Skeletal muscle tissue (tissue), 4 donors: ENCODE results near the gene IGF1R. TPM values are rescaled to one million over a fixed set of nuclear protein-coding genes. Genes with fewer than 3 reads are reported as not detected.

Experiments
- H3K27ac ChIP-seq: one replicate; pipeline ENCODE4 v1.7.0; 2013; ENCODE audit warnings: mild to moderate bottlenecking, low read depth, low read length, inconsistent platforms
- H3K27me3 ChIP-seq, 3 donors: one replicate each; pipeline ENCODE4 v1.7.0; 2013; ENCODE audit warnings: low read length in 3 of 3; ENCODE audit not compliant: control insufficient read depth in 3 of 3, insufficient read depth in 3 of 3
- H3K36me3 ChIP-seq, 3 donors: one replicate each; pipeline ENCODE4 v1.7.0; 2013; ENCODE audit warnings: low read length in 3 of 3; ENCODE audit not compliant: control insufficient read depth in 3 of 3, insufficient read depth in 3 of 3
- H3K4me1 ChIP-seq, 3 donors: one replicate each; pipeline ENCODE4 v1.7.0; 2013; ENCODE audit warnings: low read length in 3 of 3, mild to moderate bottlenecking in 3 of 3; ENCODE audit not compliant: control insufficient read depth in 3 of 3, insufficient read depth in 3 of 3
- H3K4me3 ChIP-seq, 3 donors: one replicate each; pipeline ENCODE4 v1.7.0; 2013; ENCODE audit warnings: low read length in 3 of 3
- H3K9ac ChIP-seq, 3 donors: one replicate each; pipeline ENCODE4 v1.7.0; 2013; ENCODE audit warnings: low read length in 3 of 3, mild to moderate bottlenecking in 3 of 3, moderate library complexity in 2 of 3, low read depth in 1 of 3
- H3K9me3 ChIP-seq, 3 donors: one replicate each; pipeline ENCODE4 v1.7.0; 2013; ENCODE audit warnings: low read length in 3 of 3; ENCODE audit not compliant: control insufficient read depth in 3 of 3
- total RNA-seq: library from RNA; depleted of rRNA; stranded (reverse); fragments of >200 nt; gene quantifications from one replicate; pipeline ENCODE4 v1.2.3, GENCODE V29; 2014
- donor health status: Osteomylitis.

The IGF1R gene
- total RNA-seq, 1 donor from 2014 or later, result 25.6 TPM

- H3K9me3 ChIP-seq, result no peaks in the 10 kb centered on the region
- H3K4me3 ChIP-seq, result no peak overlapping the region
- H3K27ac ChIP-seq, result no peak overlapping the region
- no peak overlapping the region for H3K9ac ChIP-seq
- peaks cover 0 to 9% (median 0%) of the 10 kb centered on the region in 3 donors for H3K4me1 ChIP-seq
- no peaks in the 10 kb centered on the region for H3K27me3 ChIP-seq
- peaks cover 4 to 7% (median 7%) of the 10 kb centered on the region in 3 donors for H3K36me3 ChIP-seq
Measured at GRCh38 chr15:98905963-98906711, 257.8 kb downstream of the IGF1R start.

DNA sequence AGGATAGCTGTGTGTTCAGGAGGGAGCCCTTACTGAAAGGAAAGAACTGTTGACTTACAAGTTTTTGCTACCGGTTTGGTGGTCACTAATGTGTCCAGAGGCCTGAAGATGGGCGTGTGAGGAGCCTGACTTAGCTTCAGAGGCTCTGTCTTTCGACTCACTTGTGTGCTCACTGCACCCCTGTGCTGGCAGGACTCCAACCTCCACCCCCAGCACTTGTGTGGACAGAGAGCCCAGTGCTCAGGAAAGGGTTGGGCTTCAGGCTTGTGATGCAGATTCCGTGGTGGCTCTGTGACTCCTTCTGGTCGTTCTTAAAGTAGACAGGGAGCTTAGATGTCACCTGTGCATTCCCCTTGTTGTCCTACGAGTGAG is 258.4 kb downstream of the IGF1R start:
- Histone ChIP-seq H3K9ac (peak overlapping the region in 1 of 3 donors; percentile 11), H3K36me3 (peaks cover 7 to 12% (median 8%) of the 10 kb centered on the region in 3 donors), H3K4me3 (no peak overlapping the region), H3K4me1 (peaks cover 0 to 9% (median 0%) of the 10 kb centered on the region in 3 donors), H3K27me3 (no peaks in the 10 kb centered on the region), H3K27ac (no peak overlapping the region), H3K9me3 (no peaks in the 10 kb centered on the region)

- Histone ChIP-seq H3K4me1 (peaks cover 0 to 9% (median 0%) of the 10 kb centered on the region in 3 donors), H3K4me3 (no peak overlapping the region), H3K9ac (no peak overlapping the region), H3K27ac (no peak overlapping the region), H3K36me3 (peaks cover 10 to 20% (median 14%) of the 10 kb centered on the region in 3 donors), H3K9me3 (no peaks in the 10 kb centered on the region), H3K27me3 (no peaks in the 10 kb centered on the region)
Measured at GRCh38 chr15:98907927-98908471, 259.7 kb downstream of the IGF1R start.

GRCh38 chr15:98909968-98910885 is 261.9 kb downstream of the IGF1R start:
- H3K27me3 ChIP-seq, result no peaks in the 10 kb centered on the region
- peaks cover 0 to 9% (median 2%) of the 10 kb centered on the region in 3 donors for H3K4me1 ChIP-seq
- no peak overlapping the region for H3K9ac ChIP-seq
- no peaks in the 10 kb centered on the region for H3K9me3 ChIP-seq
- H3K27ac ChIP-seq, result no peak overlapping the region
- H3K4me3 ChIP-seq, result no peak overlapping the region
- H3K36me3 ChIP-seq, result peaks cover 18 to 32% (median 19%) of the 10 kb centered on the region in 3 donors

DNA sequence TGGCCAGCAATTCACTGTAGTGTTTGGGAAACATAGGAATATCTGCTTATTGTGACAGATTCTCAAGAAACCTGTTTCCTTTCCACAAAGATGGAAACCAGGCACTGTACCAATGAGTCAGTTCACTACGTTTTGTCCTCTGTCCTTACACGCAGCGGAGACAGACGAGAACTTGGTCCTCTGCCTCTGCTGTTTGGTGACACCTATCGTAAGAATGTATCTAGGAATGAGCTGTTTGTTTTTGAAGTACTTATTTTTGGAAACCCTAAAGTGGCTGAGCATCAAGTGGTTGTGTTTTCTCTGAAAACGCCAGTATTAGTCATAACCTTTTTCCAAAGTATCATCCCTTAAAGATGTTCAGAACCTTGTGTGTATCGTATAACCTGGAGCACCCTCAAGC is 266.3 kb downstream of the IGF1R start:
- H3K9me3 ChIP-seq, result no peaks in the 10 kb centered on the region
- no peak overlapping the region for H3K9ac ChIP-seq
- peaks cover 0 to 2% (median 0%) of the 10 kb centered on the region in 3 donors for H3K4me1 ChIP-seq
- H3K27ac ChIP-seq, result no peak overlapping the region
- H3K36me3 ChIP-seq, result peaks cover 29 to 40% (median 35%) of the 10 kb centered on the region in 3 donors
- H3K4me3 ChIP-seq, result no peak overlapping the region
- H3K27me3 ChIP-seq, result no peaks in the 10 kb centered on the region

- Histone ChIP-seq H3K27me3 (no peaks in the 10 kb centered on the region), H3K27ac (no peak overlapping the region), H3K9ac (no peak overlapping the region), H3K9me3 (no peaks in the 10 kb centered on the region), H3K4me3 (no peak overlapping the region), H3K36me3 (peaks cover 26 to 39% (median 33%) of the 10 kb centered on the region in 3 donors), H3K4me1 (peaks cover 0 to 2% (median 0%) of the 10 kb centered on the region in 3 donors)
Measured at GRCh38 chr15:98916826-98917225, 268.5 kb downstream of the IGF1R start.

GRCh38 chr15:98917417-98917816 is 269.1 kb downstream of the IGF1R start:
- Histone ChIP-seq H3K9me3 (no peaks in the 10 kb centered on the region), H3K9ac (no peak overlapping the region), H3K27me3 (no peaks in the 10 kb centered on the region), H3K4me3 (no peak overlapping the region), H3K36me3 (peaks cover 28 to 45% (median 33%) of the 10 kb centered on the region in 3 donors), H3K27ac (no peak overlapping the region), H3K4me1 (peaks cover 0 to 2% (median 0%) of the 10 kb centered on the region in 3 donors)

- no peak overlapping the region for H3K27ac ChIP-seq
- no peak overlapping the region for H3K4me3 ChIP-seq
- no peaks in the 10 kb centered on the region for H3K9me3 ChIP-seq
- peaks cover 32 to 39% (median 32%) of the 10 kb centered on the region in 3 donors for H3K36me3 ChIP-seq
- H3K27me3 ChIP-seq, result no peaks in the 10 kb centered on the region
- H3K4me1 ChIP-seq, result peaks cover 0 to 5% (median 5%) of the 10 kb centered on the region in 3 donors
- no peak overlapping the region for H3K9ac ChIP-seq
Measured at GRCh38 chr15:98920091-98920880, 271.9 kb downstream of the IGF1R start.

- Histone ChIP-seq H3K27ac (no peak overlapping the region), H3K4me3 (no peak overlapping the region), H3K27me3 (no peaks in the 10 kb centered on the region), H3K4me1 (peaks cover 13 to 17% (median 17%) of the 10 kb centered on the region in 3 donors), H3K36me3 (peaks cover 20 to 23% (median 21%) of the 10 kb centered on the region in 3 donors), H3K9ac (no peak overlapping the region), H3K9me3 (no peaks in the 10 kb centered on the region)
Measured at GRCh38 chr15:98923171-98923570, 274.8 kb downstream of the IGF1R start.
